NCI-H2171 treated with DMSO at 0.1 percent for 48 hours (cell line): ENCODE measurements around the gene BTBD7.
A peak's percentile ranks its signal among the peaks of the same experiment; 100 is the strongest.
"Not testable (repeated sequence)": the region's sequence is repeated elsewhere in the genome, so short reads cannot be mapped to it uniquely, and the experiment has no call there.

ENCODE experiments used
- DNase-seq: peaks from one replicate; lab custom pipeline; 2025; lab: John Stamatoyannopoulos, UW

Gene BTBD7

GRCh38 chr14:93246534-93246933, 86.3 kb downstream of the BTBD7 start:
- no peak for DNase-seq

- DNase-seq: no peak
Measured at GRCh38 chr14:93245764-93246420, 86.9 kb downstream of the BTBD7 start.

- no peak for DNase-seq
Measured at GRCh38 chr14:93240678-93241000, 92.2 kb downstream of the BTBD7 start.

DNA sequence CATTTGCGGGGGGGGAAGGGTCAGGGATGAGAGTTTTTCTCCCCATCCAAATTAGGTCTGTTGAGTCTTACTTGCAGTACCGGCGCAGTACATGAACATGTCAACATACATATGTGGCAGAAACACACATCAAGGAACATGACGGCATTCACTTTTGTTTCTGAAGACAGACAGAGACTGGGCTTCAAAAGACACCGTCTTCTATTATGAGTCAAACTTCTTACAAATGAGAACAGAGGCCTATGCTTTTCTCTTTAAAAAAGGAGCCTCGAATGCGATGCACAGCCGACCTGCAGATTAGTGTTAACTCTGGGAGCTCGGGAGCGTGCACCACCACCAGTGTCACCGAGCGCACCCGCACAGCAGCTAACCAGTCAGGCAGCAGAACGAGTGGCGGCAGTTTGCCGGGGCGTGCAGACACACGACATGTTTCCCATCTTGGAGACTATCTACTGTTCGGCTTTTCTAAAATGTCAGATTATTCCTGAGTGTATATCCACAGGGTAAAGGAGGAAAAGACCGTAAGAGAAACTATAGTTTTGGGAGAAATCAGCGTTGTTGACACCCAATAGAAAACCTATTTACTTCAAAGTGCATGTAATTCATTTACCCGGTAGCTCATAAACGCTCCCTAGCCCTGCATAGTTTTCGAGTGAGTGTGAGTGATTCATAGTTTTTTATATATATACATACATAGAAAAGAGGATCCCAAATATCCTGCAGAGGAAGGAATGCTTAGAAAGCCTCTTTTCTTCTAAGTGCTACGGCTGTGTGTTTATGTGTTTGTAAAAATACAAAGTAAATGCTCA, 92.8 kb downstream of the BTBD7 start:
- no peak for DNase-seq

DNA sequence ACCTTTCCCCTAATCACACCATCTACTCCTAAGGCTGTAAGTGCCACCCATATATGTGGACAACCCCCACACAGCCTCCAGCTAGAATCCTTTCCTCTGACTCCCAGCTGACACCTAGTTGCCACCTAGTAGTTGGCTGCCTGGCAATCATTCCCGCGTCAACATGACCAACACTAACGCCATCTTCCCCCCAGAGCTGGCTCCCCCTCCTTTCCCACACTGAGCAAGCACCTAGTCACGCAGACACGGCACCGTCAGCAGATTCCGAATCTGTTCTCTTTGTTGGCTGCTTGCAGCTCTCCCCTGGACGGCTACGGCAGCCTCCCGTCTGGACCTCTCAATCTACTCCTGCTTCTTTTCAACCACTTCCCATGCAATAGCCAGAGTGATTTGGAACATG, 98.0 kb downstream of the BTBD7 start:
- DNase-seq: no peak

DNA sequence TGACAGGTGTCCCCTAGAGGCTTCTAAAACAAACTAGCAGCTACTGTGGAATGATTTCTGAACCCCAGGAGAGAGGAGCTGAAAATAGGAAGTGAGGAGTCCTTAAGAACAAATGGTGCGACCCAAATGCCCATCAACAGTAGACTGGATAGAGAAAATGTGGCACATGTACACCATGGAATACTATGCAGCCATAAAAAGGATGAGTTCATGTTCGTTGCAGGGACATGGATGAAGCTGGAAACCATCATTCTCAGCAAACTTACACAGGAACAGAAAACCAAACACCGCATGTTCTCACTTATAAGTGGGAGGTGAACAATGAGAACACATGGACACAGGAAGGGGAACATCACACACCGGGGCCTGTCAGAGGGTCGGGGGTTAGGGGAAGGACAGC, 99.8 kb downstream of the BTBD7 start:
- DNase-seq: not testable (repeated sequence)

DNA sequence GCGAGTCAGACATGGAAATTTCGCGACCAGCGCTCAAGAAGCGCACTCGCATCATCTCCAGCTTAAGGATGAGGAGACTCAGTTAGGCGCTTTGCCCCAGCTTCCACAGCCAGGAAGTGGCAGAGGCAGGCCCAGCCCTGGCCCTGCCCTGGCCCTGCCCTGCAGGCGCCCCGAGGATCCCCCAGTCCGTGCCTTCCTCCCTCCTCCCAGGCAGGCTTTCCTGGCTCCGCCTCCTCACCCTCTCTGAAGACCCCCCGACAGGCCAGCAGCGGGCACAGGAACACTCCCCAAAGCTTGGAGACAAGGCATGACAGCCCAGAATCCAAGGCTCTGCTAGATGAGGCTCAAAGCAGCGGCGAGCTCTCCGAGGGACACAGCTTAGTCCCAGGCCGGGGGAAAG, 100.7 kb downstream of the BTBD7 start:
- no peak for DNase-seq

GRCh38 chr14:93231129-93231979, 101.5 kb downstream of the BTBD7 start:
- peak; percentile 78 for DNase-seq

DNA sequence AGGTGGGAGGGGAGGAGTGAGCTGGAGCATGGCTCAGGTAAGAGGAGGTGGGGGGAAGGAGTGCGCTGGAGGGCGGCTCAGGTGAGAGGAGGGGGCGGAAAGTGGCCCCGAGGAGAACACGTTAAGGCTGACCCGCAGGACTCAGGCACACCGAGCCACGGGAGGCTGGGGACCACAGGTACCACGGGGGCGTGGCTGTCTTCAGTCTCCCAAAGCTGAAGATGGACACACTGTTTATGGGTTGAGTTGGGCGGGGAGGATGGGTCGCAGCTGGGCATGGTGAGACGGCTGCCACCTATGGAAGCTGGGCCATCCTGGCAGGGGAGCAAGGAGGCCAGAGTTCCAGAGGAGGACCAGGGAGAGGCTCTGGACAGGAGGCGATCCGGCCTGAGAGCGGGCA, 102.3 kb downstream of the BTBD7 start:
- no peak for DNase-seq

DNA sequence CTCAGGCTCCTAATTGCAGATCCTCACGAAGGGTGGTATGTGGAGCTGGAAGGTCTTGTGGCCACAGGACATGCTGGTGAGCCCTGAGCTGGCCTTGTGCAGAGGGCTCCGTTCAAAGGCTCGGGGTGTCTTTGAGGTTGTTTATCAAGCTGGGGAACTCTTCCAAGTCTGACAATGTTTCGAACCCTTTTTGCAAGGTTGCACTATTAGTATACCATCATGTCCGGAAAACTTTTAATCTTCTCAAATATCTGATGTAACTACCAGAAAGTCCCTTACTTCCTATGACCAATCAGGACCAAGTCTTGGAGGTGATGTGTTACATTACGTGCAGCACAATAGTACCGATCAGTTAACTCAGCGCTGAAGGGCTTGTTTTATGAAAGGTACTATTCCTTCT, 104.3 kb downstream of the BTBD7 start:
- no peak for DNase-seq

DNA sequence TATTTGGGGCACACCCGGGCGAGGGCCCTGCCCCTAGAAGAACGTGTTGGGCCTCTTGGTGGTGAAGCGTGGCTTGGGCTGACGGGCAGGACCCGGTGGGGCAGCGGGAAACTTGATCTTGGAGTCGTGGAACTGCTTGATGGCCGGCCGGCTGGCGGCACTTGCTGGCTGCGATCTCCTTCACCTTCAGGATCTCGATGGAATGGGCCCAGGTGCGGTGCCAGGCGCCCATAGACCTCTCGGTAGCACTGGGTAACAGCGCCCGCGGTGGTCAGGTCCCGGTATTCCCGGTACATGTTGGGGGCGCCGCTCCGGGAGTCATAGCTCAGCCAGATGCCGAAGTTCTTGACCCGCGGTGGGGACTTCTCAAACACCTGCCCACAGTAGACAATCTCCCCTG, 109.3 kb downstream of the BTBD7 start:
- no peak for DNase-seq

DNA sequence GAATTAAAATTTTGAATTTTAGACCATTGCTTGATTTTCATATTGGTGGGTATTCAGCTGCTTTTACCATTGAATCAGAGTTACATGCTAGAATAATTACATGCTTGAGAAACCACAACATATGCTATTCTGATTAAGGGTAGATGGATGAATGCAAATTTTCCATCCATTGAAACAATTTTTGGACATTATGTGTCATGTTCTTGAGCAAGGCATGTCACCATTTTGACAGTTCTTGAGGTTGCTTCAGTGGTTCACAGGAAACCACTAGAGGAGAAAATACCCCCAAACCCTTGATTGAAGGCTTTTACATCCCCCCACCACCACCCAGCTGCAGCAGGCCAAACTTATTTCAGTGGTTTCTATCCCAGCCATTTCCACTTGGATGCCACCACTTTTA, 112.3 kb downstream of the BTBD7 start:
- DNase-seq: no peak

GRCh38 chr14:93219103-93219726, 113.6 kb downstream of the BTBD7 start:
- DNase-seq: peak; percentile 80

- DNase-seq: no peak
Measured at GRCh38 chr14:93214598-93214997, 118.2 kb downstream of the BTBD7 start.

GRCh38 chr14:93212432-93212831, 120.4 kb downstream of the BTBD7 start:
- DNase-seq: no peak

DNA sequence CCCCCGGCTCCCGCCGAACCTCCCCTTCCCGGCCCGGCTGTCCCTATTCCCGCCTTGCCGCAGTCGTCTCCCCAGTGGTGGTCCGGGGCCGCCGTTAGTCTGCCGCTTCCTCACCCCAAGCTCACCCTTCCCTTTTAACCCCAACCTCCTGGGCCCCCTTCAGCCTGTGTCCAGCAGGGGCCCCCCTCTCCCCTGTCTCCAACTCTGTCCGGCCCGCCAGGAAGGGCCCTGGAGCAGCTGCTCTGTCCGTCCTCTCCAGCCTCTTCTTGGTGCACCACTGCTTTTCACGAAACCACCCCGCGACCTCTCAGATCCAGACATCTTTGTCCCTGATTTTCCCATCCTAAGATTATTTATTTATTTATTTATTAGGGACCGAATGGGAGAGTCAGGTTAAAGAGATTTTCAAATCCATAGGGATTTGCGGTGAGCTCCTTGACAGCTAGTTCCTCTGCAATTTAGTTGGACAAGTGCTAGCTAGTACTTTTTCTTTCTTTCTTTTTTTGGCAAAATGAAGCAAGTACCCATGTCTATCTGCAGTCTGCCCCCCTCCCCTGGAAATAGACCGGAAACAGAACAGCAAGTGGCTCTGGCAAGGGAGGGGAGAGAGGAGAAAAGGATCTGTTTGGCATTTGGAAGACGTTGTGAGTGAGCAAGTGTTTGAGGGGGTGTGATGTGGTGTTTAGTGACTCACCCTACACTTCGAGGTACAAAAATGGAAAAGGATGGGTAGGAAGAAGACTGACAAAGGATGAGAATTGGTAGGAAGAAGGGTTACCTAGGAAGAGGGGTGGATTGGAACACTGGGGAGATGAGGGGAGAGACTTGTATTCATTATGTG, 125.1 kb downstream of the BTBD7 start:
- peak; percentile 79 for DNase-seq

DNA sequence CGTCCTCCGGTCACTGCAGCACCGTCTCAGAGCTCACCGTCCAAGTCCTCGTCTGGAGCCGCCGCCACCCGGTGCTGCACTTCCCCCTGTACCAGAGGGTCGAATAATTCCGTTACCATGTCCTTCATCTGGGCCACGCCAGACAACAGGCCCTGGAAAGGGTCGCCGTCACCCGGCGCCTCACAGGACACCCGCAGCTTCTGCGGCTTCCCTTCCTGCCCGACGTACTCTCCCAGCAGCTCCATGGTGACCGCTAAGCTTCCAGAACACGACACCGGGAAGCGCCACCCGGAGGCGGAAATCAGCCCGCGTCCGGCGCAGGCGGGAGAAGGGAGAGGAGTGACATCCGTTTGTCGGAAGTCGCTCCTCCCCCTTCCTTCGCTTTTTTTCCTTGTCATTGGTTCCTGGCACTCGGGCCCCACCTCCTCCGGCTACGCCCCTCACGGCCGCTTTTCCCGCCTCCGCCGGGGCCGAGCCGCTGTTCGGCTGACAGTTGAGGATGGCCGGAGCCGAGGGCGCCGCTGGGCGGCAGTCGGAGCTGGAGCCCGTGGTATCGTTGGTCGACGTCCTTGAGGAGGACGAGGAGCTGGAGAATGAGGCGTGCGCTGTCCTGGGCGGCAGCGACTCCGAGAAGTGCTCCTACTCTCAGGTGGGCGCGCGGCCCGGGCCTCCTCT, 125.9 kb downstream of the BTBD7 start, which contains the start of the genes GON7 and UBR7:
Gene GON7, minus strand, starts transcription at position 273 of the 675 bp plus-strand sequence. Its CDS starts 28 bp downstream, at position 245.
Gene UBR7, plus strand, starts transcription at position 464 of the 675 bp plus-strand sequence. Its CDS starts 36 bp downstream, at position 500.
- DNase-seq: peak; percentile 99

GRCh38 chr14:93201155-93201704, 131.6 kb downstream of the BTBD7 start:
- no peak for DNase-seq

- DNase-seq: no peak
Measured at GRCh38 chr14:93200553-93200952, 132.3 kb downstream of the BTBD7 start.

DNA sequence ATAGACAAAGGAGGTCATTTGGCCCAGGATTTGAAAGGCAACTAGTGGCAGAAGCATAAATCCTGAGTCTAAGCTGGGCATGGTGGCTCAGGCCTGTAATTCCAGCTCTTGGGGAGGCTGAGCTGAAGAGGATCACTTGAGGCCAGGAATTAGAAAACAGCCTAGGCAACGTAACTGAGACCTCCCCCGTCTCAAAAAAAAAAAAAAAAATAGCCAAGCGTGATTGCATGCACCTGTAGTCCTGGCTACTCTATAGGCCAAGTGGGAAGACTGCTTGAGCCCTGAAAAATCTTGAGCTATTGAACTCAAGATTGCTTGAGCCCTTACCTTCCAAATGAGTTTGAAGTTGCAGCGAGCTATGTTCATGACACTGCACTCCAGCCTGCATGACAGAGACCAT, 133.8 kb downstream of the BTBD7 start:
- no peak for DNase-seq
